Fibroblast of pulmonary artery (primary cell): ENCODE data around the gene SOX6.

Experiments used
- DNase-seq: peaks from one replicate; pipeline ENCODE4 v3.0.0-alpha.2; 2010; ENCODE audit warnings: low read depth
- H3K4me3 ChIP-seq: replicated peaks from 2 replicates; pipeline ENCODE4 v1.5.1; 2011; ENCODE audit warnings: low read depth, mild to moderate bottlenecking, control low read depth, low read length, moderate library complexity
- TF ChIP-seq, protein P1 (sequence below): IDR thresholded peaks from 2 replicates; pipeline ENCODE4 v1.5.1; 2011; ENCODE audit warnings: mild to moderate bottlenecking, control low read depth, low read length, inconsistent platforms; ENCODE audit errors: missing control alignments

The SOX6 gene

DNA sequence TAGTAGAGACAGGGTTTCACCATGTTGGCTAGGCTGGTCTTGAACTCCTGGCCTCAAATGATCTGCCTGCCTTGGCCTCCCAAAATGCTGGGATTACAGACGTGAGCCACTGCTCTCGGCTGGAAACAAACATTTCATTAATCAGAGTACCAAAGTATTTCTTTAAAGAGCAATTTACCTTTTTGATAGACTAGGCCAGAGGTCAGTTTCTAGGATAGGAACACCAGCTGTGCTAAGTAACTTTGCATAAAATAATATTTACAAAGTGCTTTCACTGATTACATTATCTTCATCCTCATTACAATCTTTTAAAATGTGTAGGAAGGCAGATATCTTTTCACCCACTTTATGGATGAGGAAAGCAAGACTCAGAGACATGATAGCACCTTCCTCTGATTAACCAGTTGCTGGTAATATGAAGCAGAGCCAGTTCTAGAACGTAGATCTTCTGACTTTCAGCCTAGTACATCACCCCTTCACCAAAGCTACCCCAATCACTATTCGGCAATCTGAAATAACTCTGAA is 355.2 kb downstream of the SOX6 start:
- no peak for DNase-seq
- TF ChIP-seq, protein P1, sequence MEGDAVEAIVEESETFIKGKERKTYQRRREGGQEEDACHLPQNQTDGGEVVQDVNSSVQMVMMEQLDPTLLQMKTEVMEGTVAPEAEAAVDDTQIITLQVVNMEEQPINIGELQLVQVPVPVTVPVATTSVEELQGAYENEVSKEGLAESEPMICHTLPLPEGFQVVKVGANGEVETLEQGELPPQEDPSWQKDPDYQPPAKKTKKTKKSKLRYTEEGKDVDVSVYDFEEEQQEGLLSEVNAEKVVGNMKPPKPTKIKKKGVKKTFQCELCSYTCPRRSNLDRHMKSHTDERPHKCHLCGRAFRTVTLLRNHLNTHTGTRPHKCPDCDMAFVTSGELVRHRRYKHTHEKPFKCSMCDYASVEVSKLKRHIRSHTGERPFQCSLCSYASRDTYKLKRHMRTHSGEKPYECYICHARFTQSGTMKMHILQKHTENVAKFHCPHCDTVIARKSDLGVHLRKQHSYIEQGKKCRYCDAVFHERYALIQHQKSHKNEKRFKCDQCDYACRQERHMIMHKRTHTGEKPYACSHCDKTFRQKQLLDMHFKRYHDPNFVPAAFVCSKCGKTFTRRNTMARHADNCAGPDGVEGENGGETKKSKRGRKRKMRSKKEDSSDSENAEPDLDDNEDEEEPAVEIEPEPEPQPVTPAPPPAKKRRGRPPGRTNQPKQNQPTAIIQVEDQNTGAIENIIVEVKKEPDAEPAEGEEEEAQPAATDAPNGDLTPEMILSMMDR: no peak

GRCh38 chr11:16000065-16000464 is 356.3 kb downstream of the SOX6 start:
- peak; percentile 84 for DNase-seq
- no peak overlapping the region for H3K4me3 ChIP-seq
- TF ChIP-seq, protein P1: no peak

More for the DNA sequence above, 355.2 kb downstream of the SOX6 start:
- H3K4me3 ChIP-seq: no peak overlapping the region

DNA sequence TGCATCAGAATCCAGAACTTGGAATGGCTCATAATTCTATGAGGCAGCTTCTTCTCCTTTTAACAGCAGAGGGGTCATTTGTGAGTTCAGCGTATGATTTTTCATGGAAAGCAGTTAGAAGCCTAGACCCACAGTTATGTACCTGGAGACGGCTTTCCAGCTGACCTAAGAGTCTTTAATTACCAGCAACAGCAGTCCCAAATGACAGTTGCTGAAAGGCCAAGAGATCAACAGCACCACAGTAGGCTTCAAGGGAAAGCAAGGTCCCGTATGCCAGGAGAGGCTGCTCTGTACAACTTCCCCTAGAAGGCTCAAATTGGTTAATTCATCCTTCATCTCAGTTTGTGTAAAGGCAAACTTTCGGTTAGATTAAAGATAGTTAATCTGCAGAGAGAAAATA is 363.0 kb downstream of the SOX6 start:
- no peak for DNase-seq
- TF ChIP-seq, protein P1: no peak
- H3K4me3 ChIP-seq: no peak overlapping the region

- DNase-seq: no peak
- no peak overlapping the region for H3K4me3 ChIP-seq
- TF ChIP-seq, protein P1: no peak
Measured at GRCh38 chr11:15991215-15991614, 365.1 kb downstream of the SOX6 start.

GRCh38 chr11:15989685-15990084 is 366.7 kb downstream of the SOX6 start:
- no peak overlapping the region for H3K4me3 ChIP-seq
- DNase-seq: no peak
- TF ChIP-seq, protein P1: no peak

- H3K4me3 ChIP-seq: no peak overlapping the region
- DNase-seq: no peak
- TF ChIP-seq, protein P1: no peak
Measured at GRCh38 chr11:15988693-15989231, 367.6 kb downstream of the SOX6 start.

- H3K4me3 ChIP-seq: no peak overlapping the region
- no peak for DNase-seq
- TF ChIP-seq, protein P1: no peak
Measured at GRCh38 chr11:15988016-15988550, 368.3 kb downstream of the SOX6 start.
